Keratinocyte (primary cell): ENCODE measurements around the gene STX8. TPM values are rescaled to one million over a fixed set of nuclear protein-coding genes. Genes with fewer than 3 reads are reported as not detected.

ENCODE experiments used
- DNase-seq: peaks from one replicate; pipeline ENCODE4 v3.0.0-alpha.2; 2011; ENCODE audit warnings: low read depth, missing footprints, low spot score
- FAIRE-seq: peaks from 2 replicates; lab custom pipeline; 2011; peaks lifted over from hg19 to GRCh38; lab: Jason Lieb, UNC
- H2AFZ ChIP-seq: 2 replicates; pipeline ENCODE4 v1.6.0; 2012; ENCODE audit warnings: low read length, control low read depth, inconsistent platforms; ENCODE audit not compliant: control insufficient read depth
- H3K27ac ChIP-seq: 2 replicates; pipeline ENCODE4 v1.5.1; 2011; ENCODE audit warnings: low read length; ENCODE audit not compliant: control insufficient read depth, insufficient read depth
- H3K27me3 ChIP-seq: 3 replicates; pipeline ENCODE4 v1.6.0; 2011; ENCODE audit warnings: low read length; ENCODE audit not compliant: control insufficient read depth, insufficient read depth; ENCODE audit errors: extremely low read depth
- H3K36me3 ChIP-seq, 2 experiments: 2 replicates in 1 of 2; 3 replicates in 1 of 2; pipeline ENCODE4 v1.5.1; 2011; ENCODE audit warnings: low read length in 2 of 2, mild to moderate bottlenecking in 1 of 2; ENCODE audit not compliant: control insufficient read depth in 2 of 2, insufficient read depth in 2 of 2; ENCODE audit errors: extremely low read depth in 1 of 2
- H3K4me1 ChIP-seq: 3 replicates; pipeline ENCODE4 v1.5.1; 2011; ENCODE audit warnings: low read length; ENCODE audit not compliant: control insufficient read depth, insufficient read depth; ENCODE audit errors: extremely low read depth
- H3K4me2 ChIP-seq: 3 replicates; pipeline ENCODE4 v1.6.0; 2011; ENCODE audit warnings: low read depth, low read length; ENCODE audit not compliant: control insufficient read depth, insufficient read depth; ENCODE audit errors: extremely low read depth
- H3K4me3 ChIP-seq, 3 experiments: fragments of 200-600 bp in 1 of 3; sonication (generic) in 1 of 3; 2 replicates in 2 of 3; 3 replicates in 1 of 3; pipeline ENCODE4 v1.5.1; 2011 to 2016; ENCODE audit warnings: low read length in 3 of 3, mild to moderate bottlenecking in 3 of 3, control low read depth in 2 of 3, inconsistent platforms in 1 of 3, low read depth in 1 of 3, mixed read lengths in 1 of 3, mixed run types in 1 of 3, moderate library complexity in 1 of 3; ENCODE audit not compliant: control insufficient read depth in 2 of 3, insufficient read depth in 2 of 3; ENCODE audit errors: extremely low read depth in 1 of 3
- H3K79me2 ChIP-seq: 2 replicates; pipeline ENCODE4 v1.6.0; 2012; ENCODE audit warnings: low read length; ENCODE audit not compliant: control insufficient read depth, insufficient read depth
- H3K9ac ChIP-seq: 3 replicates; pipeline ENCODE4 v1.6.0; 2011; ENCODE audit warnings: low read length; ENCODE audit not compliant: control insufficient read depth, insufficient read depth; ENCODE audit errors: extremely low read depth
- H3K9me1 ChIP-seq: 3 replicates; pipeline ENCODE4 v1.6.0; 2011; ENCODE audit warnings: low read length; ENCODE audit not compliant: control insufficient read depth, insufficient read depth; ENCODE audit errors: extremely low read depth
- H3K9me3 ChIP-seq: 2 replicates; pipeline ENCODE4 v1.5.1; 2012; ENCODE audit warnings: low read depth, low read length; ENCODE audit not compliant: control insufficient read depth
- H4K20me1 ChIP-seq: 3 replicates; pipeline ENCODE4 v1.6.0; 2011; ENCODE audit warnings: low read length; ENCODE audit not compliant: control insufficient read depth, insufficient read depth; ENCODE audit errors: extremely low read depth
- EZH2 ChIP-seq: IDR thresholded peaks from one replicate; pipeline ENCODE4 v1.6.1; 2012; ENCODE audit warnings: inconsistent platforms, mild to moderate bottlenecking, low read length, moderate library complexity
- dilution Hi-C: fragments of 300-500 bp; cut with MboI; formaldehyde crosslinking; loops from one replicate; pipeline ENCODE4 v1.7.0; 2020; ENCODE audit warnings: low sequenced_read_pairs; ENCODE audit not compliant: extremely low pct_ligation_motif_present
- polyA plus RNA-seq, 5 experiments: library from polyadenylated mRNA; depleted of rRNA in 3 of 5; stranded (reverse) in 3 of 5; stranded (forward) in 1 of 5; unstranded in 1 of 5; fragments of >200 nt; gene quantifications; 1 replicate in 1 of 5; 2 replicates in 3 of 5; 3 replicates in 1 of 5; pipeline versions ENCODE4 v1.2.1 to v1.2.3, GENCODE V29; 2011 to 2012; ENCODE audit warnings: missing spikeins in 2 of 5, low read depth in 1 of 5, low replicate concordance in 1 of 5
- TF ChIP-seq, protein P1 (sequence below), 3 experiments: IDR thresholded peaks in 1 of 3; conservative IDR thresholded peaks in 1 of 3; optimal IDR thresholded peaks in 1 of 3; 2 replicates in 2 of 3; 3 replicates in 1 of 3; pipeline versions ENCODE3 to v1.5.1; 2011; ENCODE audit warnings: low read length in 3 of 3, mild to moderate bottlenecking in 3 of 3, moderate library complexity in 2 of 3, control low read depth in 1 of 3, inconsistent platforms in 1 of 3; ENCODE audit not compliant: insufficient read depth in 2 of 3; ENCODE audit errors: extremely low read depth in 1 of 3

The STX8 gene
- polyA plus RNA-seq, 1 donor (not counting 4 experiments of a cell fraction or from before 2014, with no cell fraction given): 90.3 TPM

DNA sequence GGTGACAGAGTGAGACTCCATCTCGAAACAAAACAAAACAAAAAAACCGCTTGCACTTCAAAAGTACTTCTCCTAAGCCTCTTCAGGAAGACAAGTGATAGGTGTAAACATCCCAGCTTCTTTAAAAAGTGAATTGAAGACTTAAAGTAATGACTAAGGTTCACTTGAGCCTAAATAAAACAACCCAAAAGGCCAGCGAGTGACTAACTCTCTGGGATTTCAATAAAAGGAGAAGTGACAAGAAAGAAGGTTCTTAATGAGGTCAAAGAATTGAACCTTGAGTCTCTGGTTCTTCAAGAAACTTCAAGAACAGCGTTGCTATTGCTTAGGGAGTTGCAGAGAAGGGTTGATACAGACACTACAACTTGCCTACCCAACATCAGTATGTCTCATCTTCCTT, 42.2 kb downstream of the STX8 start:
- H3K27me3 ChIP-seq: no peaks in the 10 kb centered on the region
- no peak overlapping the region for H3K27ac ChIP-seq
- no peaks in the 10 kb centered on the region for H3K9me1 ChIP-seq
- no peaks in the 10 kb centered on the region for H3K4me1 ChIP-seq
- no peak for TF ChIP-seq EZH2
- TF ChIP-seq, protein P1, sequence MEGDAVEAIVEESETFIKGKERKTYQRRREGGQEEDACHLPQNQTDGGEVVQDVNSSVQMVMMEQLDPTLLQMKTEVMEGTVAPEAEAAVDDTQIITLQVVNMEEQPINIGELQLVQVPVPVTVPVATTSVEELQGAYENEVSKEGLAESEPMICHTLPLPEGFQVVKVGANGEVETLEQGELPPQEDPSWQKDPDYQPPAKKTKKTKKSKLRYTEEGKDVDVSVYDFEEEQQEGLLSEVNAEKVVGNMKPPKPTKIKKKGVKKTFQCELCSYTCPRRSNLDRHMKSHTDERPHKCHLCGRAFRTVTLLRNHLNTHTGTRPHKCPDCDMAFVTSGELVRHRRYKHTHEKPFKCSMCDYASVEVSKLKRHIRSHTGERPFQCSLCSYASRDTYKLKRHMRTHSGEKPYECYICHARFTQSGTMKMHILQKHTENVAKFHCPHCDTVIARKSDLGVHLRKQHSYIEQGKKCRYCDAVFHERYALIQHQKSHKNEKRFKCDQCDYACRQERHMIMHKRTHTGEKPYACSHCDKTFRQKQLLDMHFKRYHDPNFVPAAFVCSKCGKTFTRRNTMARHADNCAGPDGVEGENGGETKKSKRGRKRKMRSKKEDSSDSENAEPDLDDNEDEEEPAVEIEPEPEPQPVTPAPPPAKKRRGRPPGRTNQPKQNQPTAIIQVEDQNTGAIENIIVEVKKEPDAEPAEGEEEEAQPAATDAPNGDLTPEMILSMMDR (optimal IDR thresholded peaks at IDR 0.05 in 1 of 3, IDR thresholded peaks at IDR 0.05 in 1 of 3, conservative IDR thresholded peaks at IDR 0.05 in 1 of 3; ENCODE audit: extremely low read depth in 1 of 3, insufficient read depth in 2 of 3, low read length in 3 of 3): no peak
- H3K4me2 ChIP-seq: no peak overlapping the region
- dilution Hi-C loops: no loop called here
- no peak overlapping the region for H3K4me3 ChIP-seq
- FAIRE-seq (no peak), DNase-seq (no peak)
- H3K36me3 ChIP-seq: peaks cover 0 to 3% of the 10 kb centered on the region in 2 experiments
- H4K20me1 ChIP-seq: no peaks in the 10 kb centered on the region
- H3K9ac ChIP-seq: no peak overlapping the region
- H2AFZ ChIP-seq: no peak overlapping the region
- no peaks in the 10 kb centered on the region for H3K9me3 ChIP-seq
- H3K79me2 ChIP-seq: no peaks in the 10 kb centered on the region

GRCh38 chr17:9532715-9533114, 42.9 kb downstream of the STX8 start:
- Histone ChIP-seq H3K4me3 (no peak overlapping the region), H3K27ac (no peak overlapping the region), H3K27me3 (no peaks in the 10 kb centered on the region), H3K4me1 (no peaks in the 10 kb centered on the region), H2AFZ (no peak overlapping the region), H4K20me1 (no peaks in the 10 kb centered on the region), H3K9ac (no peak overlapping the region), H3K79me2 (no peaks in the 10 kb centered on the region), H3K4me2 (no peak overlapping the region), H3K9me1 (no peaks in the 10 kb centered on the region), H3K36me3 (peaks cover 0 to 3% of the 10 kb centered on the region in 2 experiments), H3K9me3 (no peaks in the 10 kb centered on the region)
- no peak for DNase-seq
- TF ChIP-seq, protein P1 (optimal IDR thresholded peaks at IDR 0.05 in 1 of 3, IDR thresholded peaks at IDR 0.05 in 1 of 3, conservative IDR thresholded peaks at IDR 0.05 in 1 of 3; ENCODE audit: extremely low read depth in 1 of 3, insufficient read depth in 2 of 3, low read length in 3 of 3): no peak
- no peak for TF ChIP-seq EZH2
- dilution Hi-C loops: no loop called here
- no peak for FAIRE-seq
